GM18511 (cell line): Measurements from ENCODE around the gene XYLT1.
A peak's percentile ranks its signal among the peaks of the same experiment; 100 is the strongest.
"Not testable (repeated sequence)": the region's sequence is repeated elsewhere in the genome, so short reads cannot be mapped to it uniquely, and the experiment has no call there.

Source experiments
- ATAC-seq: cut with Tn5 transposase; IDR thresholded peaks from one replicate; pipeline ENCODE4 v1.9.1; 2021; ENCODE audit warnings: mild to moderate bottlenecking, moderate library complexity; ENCODE audit not compliant: unreplicated experiment

XYLT1 gene

DNA sequence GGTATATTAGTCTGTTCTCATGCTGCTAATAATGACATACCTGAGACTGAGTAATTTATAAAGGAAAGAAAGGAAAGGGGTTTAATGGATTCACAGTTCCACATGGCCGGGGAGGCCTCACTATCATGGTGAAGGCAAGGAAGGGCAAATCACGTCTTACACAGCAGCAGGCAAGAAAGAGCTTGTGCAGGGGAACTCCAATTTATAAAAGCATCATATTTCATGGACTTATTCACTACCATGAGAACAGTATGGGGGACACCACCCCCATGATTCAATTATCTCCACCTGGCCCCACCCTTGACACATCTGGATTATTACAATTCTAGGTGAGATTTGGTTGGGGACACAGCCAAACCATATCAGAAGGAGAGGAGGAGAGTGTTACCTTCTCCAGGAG, 17.7 kb upstream of the XYLT1 start:
- no peak for ATAC-seq

GRCh38 chr16:17483351-17483750, 12.6 kb upstream of the XYLT1 start:
- no peak for ATAC-seq

DNA sequence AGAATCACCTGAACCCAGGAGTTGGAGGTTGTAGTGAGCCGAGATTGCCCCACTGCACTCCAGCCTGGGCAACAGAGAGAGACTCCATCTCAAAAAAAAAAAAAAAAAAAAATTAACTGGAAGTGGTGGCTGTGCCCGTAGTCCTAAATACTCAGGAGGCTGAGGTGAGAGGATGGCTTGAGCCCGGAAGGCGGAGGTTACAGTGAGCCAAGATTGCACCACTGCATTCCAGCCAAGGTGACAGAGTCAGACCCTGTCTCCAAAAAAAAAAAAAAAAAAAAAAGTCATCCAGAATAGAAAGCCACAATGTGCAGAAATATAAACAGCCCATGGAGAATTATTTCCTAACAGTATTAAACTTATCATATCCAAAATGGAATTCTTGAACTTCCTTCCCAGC, 11.6 kb upstream of the XYLT1 start:
- not testable (repeated sequence) for ATAC-seq

- ATAC-seq: no peak
These were observed 11.0 kb upstream of the XYLT1 start for GRCh38 chr16:17481736-17482135.

GRCh38 chr16:17477260-17477545, 6.4 kb upstream of the XYLT1 start:
- ATAC-seq: not testable (repeated sequence)

DNA sequence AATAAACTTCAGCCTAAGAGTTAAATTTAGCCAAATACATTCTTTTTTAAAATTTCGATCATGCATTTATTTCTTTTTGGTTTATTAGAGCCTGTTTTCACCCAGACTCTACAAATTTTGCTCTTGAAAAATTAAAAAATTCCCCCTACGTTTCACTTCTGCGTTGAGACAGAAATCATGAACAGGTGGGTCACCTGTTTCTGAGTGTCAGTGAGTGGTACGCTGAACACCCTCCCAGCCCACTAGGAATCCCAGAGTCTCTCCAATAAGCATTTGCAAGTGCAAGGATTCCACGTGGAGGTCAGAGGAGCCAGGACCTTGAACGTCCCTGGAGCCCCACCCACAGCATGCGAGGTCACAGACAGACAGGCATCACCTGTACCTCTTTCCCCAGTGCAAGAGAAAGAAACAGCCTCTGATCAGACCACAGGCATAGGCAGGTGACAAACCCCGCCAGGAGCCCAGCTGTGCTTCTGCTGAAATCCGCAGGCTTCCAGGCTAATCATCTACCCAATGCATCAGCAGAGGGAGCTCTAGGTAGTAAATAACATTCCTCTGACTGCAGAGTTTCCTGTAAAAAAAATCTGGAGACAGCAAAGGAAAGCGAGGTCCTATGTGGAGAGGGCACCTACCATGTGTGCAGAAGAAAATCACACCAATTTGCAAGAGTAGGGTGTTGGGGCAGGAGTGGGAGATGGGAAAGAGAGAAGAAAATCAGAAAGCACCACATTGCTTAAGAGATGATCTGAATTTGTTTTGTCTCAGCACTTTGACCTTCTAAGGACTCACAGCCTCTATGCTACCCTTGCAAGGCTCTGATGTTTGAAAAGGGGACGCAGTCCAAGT, 5.9 kb upstream of the XYLT1 start:
- peak; percentile 67 for ATAC-seq

GRCh38 chr16:17475104-17475503, 4.3 kb upstream of the XYLT1 start:
- ATAC-seq: no peak

- ATAC-seq: no peak
These were observed 3.8 kb upstream of the XYLT1 start for GRCh38 chr16:17474572-17474971.

GRCh38 chr16:17474037-17474436, 3.3 kb upstream of the XYLT1 start:
- no peak for ATAC-seq

DNA sequence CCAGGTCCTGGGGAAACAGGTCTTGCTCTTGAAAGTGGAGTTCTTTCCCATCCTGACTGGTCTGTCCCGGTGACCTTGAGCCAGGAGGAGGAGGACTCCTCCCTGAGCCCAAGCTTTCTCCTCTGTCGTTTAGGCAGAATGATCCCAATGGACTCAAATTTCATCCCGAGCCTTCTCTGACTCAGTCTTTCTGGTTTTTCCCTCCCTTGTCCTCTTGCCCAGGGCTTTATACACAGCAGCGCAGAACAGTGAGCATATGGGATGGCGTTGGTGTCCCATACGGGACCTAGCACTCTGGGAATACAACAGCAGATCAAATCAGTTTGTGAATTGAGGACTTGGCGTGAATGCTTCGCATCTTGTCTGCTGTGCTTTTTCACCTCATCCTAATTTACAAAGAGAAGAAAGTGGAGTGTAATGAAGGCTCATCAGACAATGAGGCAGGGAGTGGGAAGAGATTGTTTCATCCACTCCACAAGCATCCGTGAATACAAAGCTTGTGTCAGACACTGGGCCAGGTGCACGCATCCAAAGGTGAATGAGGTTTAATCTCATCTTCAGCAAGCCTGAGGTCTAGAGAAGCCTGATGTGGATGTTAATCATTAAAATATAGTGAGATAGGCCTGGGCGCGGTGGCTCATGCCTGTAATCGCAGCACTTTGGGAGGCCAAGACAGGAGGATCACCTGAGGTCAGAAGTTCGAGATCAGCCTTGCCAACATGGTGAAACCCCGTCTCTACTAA, 1.1 kb upstream of the XYLT1 start:
- no peak for ATAC-seq

GRCh38 chr16:17470182-17470907, 415 bp downstream of the XYLT1 start:
- no peak for ATAC-seq

DNA sequence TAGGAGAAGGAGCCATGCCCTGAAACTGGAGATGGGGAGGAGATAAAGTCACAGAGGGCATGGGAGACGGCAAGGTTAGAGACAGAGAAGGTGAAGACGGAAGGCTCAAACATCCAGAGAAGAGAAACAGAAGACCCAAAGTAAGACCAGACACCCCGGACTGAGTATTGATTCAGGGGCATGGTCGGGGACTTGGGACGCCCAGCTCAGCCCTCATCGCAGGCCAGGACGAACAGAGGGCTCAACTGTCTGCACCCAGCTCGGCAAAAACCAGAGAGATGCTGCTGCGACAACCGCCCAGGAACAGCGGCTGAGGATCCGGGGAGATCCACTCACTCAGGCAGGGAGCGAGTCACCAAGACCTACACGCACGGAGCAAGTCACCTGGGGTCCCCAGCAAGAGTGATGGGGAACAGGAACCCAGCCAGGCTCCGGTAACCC, 999 bp downstream of the XYLT1 start:
- no peak for ATAC-seq

- ATAC-seq: no peak
These were observed 1.6 kb downstream of the XYLT1 start for GRCh38 chr16:17469011-17469740.

DNA sequence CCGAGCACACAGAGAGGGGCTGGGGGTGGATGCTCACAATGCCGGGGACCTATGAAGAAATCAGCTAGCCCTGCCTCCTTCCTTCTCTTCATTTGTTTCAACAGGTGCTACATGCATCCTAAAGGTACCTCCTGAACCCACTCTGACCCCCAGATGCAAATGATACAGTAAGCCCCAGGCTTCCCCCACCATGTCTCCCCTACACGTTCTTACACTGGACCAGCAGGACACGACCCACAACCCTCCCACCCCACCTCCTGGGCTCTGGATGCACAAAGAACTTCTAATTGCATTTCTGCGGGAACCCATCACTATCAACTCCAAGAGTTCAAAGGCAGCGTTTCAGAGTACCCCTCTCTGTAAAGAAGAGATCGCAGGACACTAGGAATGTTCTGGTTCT, 2.1 kb downstream of the XYLT1 start:
- no peak for ATAC-seq

DNA sequence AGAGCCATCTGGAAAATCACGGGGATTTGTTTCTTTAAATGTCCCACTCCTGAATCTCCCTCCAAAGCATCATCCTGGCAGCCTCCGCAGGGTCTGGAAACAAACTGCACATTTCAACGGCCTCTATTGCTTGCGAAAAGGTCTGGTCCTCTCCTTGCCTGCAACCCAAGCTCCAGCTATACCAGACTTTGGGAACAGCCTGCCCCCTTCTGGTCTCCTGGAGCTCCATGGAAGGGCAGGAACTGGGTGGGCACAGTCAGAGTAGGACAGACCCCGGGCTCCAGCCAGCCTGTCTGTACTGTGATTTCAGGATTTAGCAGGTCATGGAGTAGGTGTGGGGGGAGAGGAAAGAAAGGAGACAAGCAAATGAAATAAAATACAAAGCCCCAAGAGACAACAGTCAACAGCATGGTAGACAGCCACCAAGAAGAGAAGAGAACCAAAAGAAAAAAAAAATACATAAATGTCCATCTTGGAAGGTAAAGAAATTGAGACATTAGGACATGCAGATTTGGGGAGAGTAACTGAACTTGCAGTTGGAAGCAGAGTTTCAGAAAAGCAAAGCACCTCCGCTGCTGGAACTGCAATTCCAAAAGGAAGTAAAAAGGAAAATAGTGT, 2.7 kb downstream of the XYLT1 start:
- no peak for ATAC-seq

GRCh38 chr16:17466876-17467275, 3.9 kb downstream of the XYLT1 start:
- no peak for ATAC-seq

- ATAC-seq: no peak
These were observed 5.3 kb downstream of the XYLT1 start for GRCh38 chr16:17465460-17465859.

GRCh38 chr16:17463335-17463734, 7.4 kb downstream of the XYLT1 start:
- ATAC-seq: no peak

GRCh38 chr16:17461951-17462729, 8.6 kb downstream of the XYLT1 start:
- ATAC-seq: no peak

GRCh38 chr16:17460890-17461289, 9.9 kb downstream of the XYLT1 start:
- ATAC-seq: no peak
